ENCODE results near the gene RBBP9.
"Not testable (repeated sequence)": the region's sequence is repeated elsewhere in the genome, so short reads cannot be mapped to it uniquely, and the experiment has no call there.

The RBBP9 gene

GRCh38 chr20:18501672-18502071 is 4.6 kb upstream of the RBBP9 start:
- not testable (repeated sequence) for DNase-seq

DNA sequence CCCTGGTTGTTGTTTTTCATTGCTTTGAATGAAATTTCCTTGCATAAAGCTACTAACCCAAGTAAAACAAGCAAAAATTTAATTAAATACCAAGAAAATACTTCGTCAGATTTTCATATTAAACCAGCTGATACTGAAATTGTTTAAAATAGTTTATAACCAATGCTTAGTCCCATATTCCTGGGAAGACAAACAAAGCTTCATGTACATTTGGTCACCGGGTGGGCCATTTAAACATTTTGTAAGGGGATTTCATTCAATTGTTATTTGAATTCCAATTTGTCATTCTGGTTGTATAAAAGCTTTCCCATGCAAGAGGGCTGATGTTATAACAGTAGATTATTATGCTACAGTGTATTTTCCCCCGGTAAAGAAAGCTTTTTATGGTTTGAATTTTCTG is 578 bp upstream of the RBBP9 start:
- no peak for DNase-seq

GRCh38 chr20:18496042-18496441 is 983 bp downstream of the RBBP9 start:
- no peak for DNase-seq

GRCh38 chr20:18488301-18488700 is 8.7 kb downstream of the RBBP9 start:
- no peak for DNase-seq

DNA sequence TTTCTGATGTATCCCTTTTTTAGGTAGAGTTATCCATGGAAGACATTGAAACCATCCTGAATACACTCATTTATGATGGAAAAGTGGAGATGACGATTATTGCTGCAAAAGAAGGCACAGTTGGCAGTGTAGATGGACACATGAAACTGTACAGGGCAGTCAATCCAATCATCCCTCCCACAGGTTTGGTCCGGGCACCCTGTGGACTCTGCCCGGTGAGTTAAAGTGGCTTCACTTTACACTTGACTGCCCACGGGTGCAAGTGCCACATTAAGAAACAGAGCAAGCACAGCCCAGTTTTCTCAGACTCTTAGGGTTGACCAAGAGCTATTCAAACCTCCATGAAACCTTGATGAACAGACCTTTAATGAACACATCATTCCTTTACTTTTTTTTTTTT is 15.4 kb downstream of the RBBP9 start:
- no peak for DNase-seq

DNA sequence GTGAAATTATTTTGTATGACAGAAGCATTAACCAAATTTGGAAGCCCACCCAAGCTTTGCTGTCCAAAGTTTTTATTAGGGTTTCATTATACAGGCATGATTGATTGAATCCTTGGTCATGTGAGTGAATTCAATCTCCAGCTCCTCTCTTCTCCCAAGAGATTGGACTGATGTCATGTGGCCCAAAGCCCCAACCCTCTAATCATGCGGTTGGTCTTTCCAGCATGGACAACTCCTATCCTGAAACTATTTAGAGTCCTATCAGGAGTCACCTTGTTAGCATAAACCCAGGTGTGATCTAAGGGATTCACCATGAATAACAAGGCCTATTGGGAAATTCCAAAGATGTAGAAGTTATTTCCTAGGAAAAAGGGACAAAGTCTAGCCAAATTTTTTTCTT is 19.2 kb downstream of the RBBP9 start:
- no peak for DNase-seq

DNA sequence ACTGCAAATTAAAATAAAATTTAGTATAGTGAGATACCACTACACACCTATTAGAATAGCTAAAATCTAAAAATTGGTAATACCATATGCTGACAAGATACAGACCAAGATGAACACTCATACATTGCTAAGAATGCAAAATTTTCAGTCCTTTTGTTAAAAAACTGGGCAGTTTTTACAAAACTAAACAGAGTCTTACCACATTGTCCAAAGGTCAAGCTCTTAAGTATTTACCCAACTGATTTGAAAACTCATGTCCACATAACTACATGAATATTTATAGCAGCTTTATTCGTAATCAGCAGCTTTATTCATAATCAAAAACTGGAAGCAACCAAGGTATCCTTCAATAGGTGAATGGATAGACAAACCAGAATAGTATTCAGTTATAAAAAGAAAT is 19.8 kb downstream of the RBBP9 start:
- DNase-seq: no peak

DNA sequence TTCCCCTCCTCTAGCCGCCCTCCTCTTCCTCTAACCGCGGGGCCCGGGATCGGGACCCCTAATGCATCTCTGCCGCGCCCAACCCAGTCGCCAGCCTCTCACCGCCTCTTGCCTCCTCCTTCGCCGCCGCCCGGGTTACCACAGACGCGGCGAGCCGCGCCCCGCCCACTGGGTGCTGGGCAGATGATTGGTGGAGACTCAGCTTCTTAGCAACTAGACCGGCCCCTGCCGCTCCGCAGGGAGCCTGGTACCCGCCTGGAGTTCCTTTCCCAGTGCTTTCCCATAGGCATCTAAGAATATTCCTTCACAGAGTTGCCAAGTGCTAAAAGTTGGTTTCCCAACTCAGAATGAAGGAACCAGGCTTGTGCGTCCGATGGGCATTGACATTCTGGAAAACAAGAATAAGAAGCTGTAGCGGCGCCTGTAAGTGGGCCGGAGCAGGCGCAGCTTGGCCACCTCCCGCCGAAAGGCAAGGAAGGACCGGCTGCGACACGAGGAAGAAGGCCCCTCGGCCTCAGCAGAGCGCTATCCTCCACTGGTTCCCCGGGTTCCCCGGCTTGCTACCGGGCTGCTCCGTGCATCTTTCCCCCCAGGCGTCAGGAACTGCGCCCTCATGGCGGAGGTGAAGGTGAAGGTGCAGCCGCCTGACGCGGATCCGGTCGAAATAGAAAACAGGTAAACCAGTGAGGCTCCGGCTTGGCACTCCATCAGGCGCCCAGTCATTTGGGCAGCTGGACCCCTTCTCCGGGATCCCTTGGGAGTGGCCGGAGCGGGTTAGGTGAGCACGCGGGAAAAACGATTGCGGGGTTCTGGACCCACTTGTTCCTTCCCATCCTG is 29.9 kb downstream of the RBBP9 start, which contains the start of the genes DZANK1 and POLR3F:
Gene DZANK1 (minus strand): TSS at position 137 of the 837 bp plus-strand sequence. CDS start 1,672 bp downstream, outside the sequence.
Gene POLR3F (plus strand): TSS at position 497 of the 837 bp plus-strand sequence. CDS start 117 bp downstream, at position 614.
- peak; percentile 96 for DNase-seq

DNA sequence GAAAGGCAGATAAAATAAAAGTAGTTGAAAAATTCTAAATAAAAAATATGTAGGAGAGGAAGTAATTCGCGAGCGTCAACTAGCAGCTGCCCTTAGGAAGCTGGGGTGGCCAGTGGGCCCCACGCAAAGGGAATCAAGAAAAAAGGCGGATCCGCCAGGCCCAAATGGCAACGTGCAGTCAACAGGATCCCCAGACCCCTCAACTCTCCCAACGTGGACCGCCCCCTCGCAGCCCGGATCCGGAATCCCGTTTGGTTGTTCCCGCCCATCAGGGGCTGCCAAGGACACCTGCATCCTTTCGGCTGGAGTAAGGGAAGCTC is 30.5 kb downstream of the RBBP9 start:
- no peak for DNase-seq

GRCh38 chr20:18465536-18466200 is 31.4 kb downstream of the RBBP9 start:
- no peak for DNase-seq

DNA sequence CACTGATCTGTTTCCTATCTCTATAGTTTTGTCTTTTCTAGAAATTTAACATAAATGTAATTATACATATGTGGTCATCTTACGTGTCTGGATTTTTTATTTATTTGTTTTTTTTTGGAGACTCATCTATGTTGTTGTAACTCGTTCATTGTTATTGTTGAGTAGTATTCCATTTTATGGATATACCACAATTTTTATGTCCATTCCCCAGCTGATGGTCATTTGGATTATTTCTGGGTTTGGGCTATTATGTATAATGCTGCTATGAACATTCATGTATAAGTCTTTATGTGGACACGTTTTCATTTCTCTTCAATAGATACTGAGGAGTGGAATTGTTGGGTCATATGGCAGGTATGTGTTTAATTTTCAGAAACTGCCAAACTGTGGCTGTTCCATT is 40.4 kb downstream of the RBBP9 start:
- no peak for DNase-seq

- no peak for DNase-seq
These were observed 53.1 kb downstream of the RBBP9 start for GRCh38 chr20:18443886-18444285.

DNA sequence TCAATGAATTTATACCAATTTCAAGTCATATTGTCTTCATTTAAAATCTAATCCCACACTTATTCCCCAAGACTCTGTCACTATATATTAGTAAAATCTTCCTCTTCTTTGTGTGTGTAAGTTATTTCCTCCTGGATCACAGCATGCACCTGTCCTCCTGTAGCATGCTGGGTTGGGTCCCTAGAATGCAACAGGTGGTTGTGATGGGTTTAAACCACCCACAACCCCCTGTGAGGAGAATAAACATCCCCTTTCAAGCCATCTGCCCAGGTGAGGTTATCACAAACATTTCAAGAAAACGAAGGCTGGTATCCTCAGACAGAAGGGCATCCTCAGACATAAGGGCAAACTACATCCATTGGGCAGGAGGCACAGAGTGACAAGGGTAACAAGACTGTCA is 56.6 kb downstream of the RBBP9 start:
- no peak for DNase-seq

DNA sequence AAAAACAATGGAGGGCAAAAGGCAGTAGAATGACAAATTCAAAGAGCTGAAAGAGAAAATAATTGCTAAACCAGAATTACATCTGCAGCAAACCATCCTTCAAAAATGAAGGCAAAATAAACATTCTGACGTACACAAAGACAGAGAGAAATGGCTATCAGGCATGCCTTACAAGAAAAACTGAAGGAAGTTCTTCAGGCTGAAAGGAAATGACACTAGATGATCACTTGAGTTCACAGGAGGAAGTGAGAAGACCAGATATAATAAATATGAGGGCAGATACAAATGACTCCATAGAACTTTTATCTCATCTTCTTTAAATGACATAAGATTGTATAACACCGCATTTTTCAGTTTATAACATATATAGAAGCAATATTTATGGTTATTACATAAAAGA is 60.2 kb downstream of the RBBP9 start:
- no peak for DNase-seq

Data from activated CD4-positive, alpha-beta T cell treated with anti-CD3 and anti-CD28 coated beads, Interleukin-2, Interleukin-6, amounts not matched to agents 100 ng/mL and 50 ng/mL, durations not matched to agents 16 hours and 8 hours (primary cell).